ENCODE measurements around the gene PAN2. TPM values are rescaled to one million over a fixed set of nuclear protein-coding genes. Genes with fewer than 3 reads are reported as not detected.
A peak's percentile ranks its signal among the peaks of the same experiment; 100 is the strongest.

PAN2 gene
- total RNA-seq, 1 experiment from 2014 or later, result 75.0 TPM

- H3K4me2 ChIP-seq (ENCODE audit: low read length), result peak overlapping the region; percentile 95
- H3K27me3 ChIP-seq (ENCODE audit: insufficient read depth, low read length), result no peaks in the 10 kb centered on the region
- DNase-seq (ENCODE audit: low read depth, low spot score) (no peak), ATAC-seq (peak; percentile 1)
- no peak overlapping the region for H2AFZ ChIP-seq (ENCODE audit: low read depth, low read length, poor library complexity, severe bottlenecking)
- CTCF ChIA-PET, result interaction anchor here (0.6 to 2.7 kb wide), 6 partner anchors 18 to 149 kb away, joined by 3 to 17 read pairs (median 5); partner anchors contain the start of genes PAN2 and STAT2
- intact Hi-C loops (cut with micrococcal nuclease), result loop anchor here (5.0 kb wide), 1 partner anchor 147 kb away; no protein-coding TSS in a partner anchor
- H3K4me1 ChIP-seq (ENCODE audit: control insufficient read depth in 1 of 2, insufficient read depth in 2 of 2, low read length in 2 of 2), result peaks cover 6 to 16% of the 10 kb centered on the region in 2 experiments; a peak in 3 of 4 replicates
- H3K9me3 ChIP-seq (ENCODE audit: control insufficient read depth in 1 of 2, insufficient read depth in 1 of 2, low read depth in 1 of 2, low read length in 2 of 2), result no peaks in the 10 kb centered on the region
- peak overlapping the region; percentile 97 for H3K9ac ChIP-seq (ENCODE audit: low read length)
- no peaks in the 10 kb centered on the region for H4K20me1 ChIP-seq (ENCODE audit: insufficient read depth)
- peaks cover 23% of the 10 kb centered on the region for H3K79me2 ChIP-seq (ENCODE audit: insufficient read depth, low read length)
- RAD21 ChIA-PET (ENCODE audit: low non-redundant PET in 1 of 2, low total read pairs in 2 of 2, uncharacterized antibody in 2 of 2, unreplicated experiment in 2 of 2), result interaction anchor here in 1 of 2 experiments (0.9 kb wide), 1 partner anchor 45 kb away, joined by 3 read pairs; the partner anchor contains the start of gene STAT2
- POLR2A ChIA-PET, result interaction anchor here (0.9 to 1.7 kb wide), 7 partner anchors 17 to 149 kb away, joined by 3 to 15 read pairs (median 4); partner anchors contain the start of genes PAN2, RNF41 and STAT2
- H3K27ac ChIP-seq (ENCODE audit: low read depth, low read length), result peak overlapping the region; percentile 79
- peak overlapping the region; percentile 95 to 99 for H3K4me3 ChIP-seq (replicated peaks in 1 of 2; ENCODE audit: low read depth in 1 of 2, low read length in 2 of 2)
- BruUV-seq (replicated peaks), result TSS peak; percentile 78
- H3K36me3 ChIP-seq (ENCODE audit: control insufficient read depth in 1 of 2, insufficient read depth in 2 of 2, low read length in 2 of 2), result peaks cover 7 to 13% of the 10 kb centered on the region in 2 experiments; a peak in 3 of 4 replicates
- TF ChIP-seq SP1 (IDR thresholded peaks at IDR 0.05; ENCODE audit: low read depth) (no peak), CEBPB (IDR thresholded peaks at IDR 0.05; ENCODE audit: low read depth) (no peak), EZH2phosphoT487 (IDR thresholded peaks at IDR 0.05; ENCODE audit: borderline replicate concordance) (no peak), YY1 (IDR thresholded peaks at IDR 0.05; ENCODE audit: extremely low read depth, insufficient replicate concordance, low read depth, low read length) (no peak), RAD21 (IDR thresholded peaks at IDR 0.05; ENCODE audit: low read depth) (no peak), ZBTB33 (IDR thresholded peaks at IDR 0.05; ENCODE audit: extremely low read depth, insufficient replicate concordance, low read length) (no peak), FOSL1 (IDR thresholded peaks at IDR 0.05; ENCODE audit: low read depth) (no peak), MAX (IDR thresholded peaks at IDR 0.05) (no peak), ELF1 (IDR thresholded peaks at IDR 0.05; ENCODE audit: borderline replicate concordance, low read depth) (no peak), CBX3 (IDR thresholded peaks at IDR 0.05; ENCODE audit: low read depth) (no peak), POLR2AphosphoS5 (IDR thresholded peaks at IDR 0.05; ENCODE audit: low read depth, low read length) (no peak), SIN3A (IDR thresholded peaks at IDR 0.05; ENCODE audit: low read depth) (no peak), POLR2A (IDR thresholded peaks at IDR 0.05; ENCODE audit: borderline replicate concordance, extremely low read depth, insufficient read depth, insufficient read length) (no peak)
- H3K9me2 ChIP-seq (ENCODE audit: insufficient read depth), result no peaks in the 10 kb centered on the region
Measured at GRCh38 chr12:56315249-56315621, 18.6 kb downstream of the PAN2 start.
